HG03045 (cell line): ENCODE data around the gene TNNC2.
A peak's percentile ranks its signal among the peaks of the same experiment; 100 is the strongest.
"Not testable (repeated sequence)": the region's sequence is repeated elsewhere in the genome, so short reads cannot be mapped to it uniquely, and the experiment has no call there.

Experiments
- ATAC-seq: cut with Tn5 transposase; IDR thresholded peaks from one replicate; pipeline ENCODE4 v1.9.1; 2021; ENCODE audit warnings: mild to moderate bottlenecking, moderate library complexity; ENCODE audit not compliant: unreplicated experiment

Gene TNNC2

DNA sequence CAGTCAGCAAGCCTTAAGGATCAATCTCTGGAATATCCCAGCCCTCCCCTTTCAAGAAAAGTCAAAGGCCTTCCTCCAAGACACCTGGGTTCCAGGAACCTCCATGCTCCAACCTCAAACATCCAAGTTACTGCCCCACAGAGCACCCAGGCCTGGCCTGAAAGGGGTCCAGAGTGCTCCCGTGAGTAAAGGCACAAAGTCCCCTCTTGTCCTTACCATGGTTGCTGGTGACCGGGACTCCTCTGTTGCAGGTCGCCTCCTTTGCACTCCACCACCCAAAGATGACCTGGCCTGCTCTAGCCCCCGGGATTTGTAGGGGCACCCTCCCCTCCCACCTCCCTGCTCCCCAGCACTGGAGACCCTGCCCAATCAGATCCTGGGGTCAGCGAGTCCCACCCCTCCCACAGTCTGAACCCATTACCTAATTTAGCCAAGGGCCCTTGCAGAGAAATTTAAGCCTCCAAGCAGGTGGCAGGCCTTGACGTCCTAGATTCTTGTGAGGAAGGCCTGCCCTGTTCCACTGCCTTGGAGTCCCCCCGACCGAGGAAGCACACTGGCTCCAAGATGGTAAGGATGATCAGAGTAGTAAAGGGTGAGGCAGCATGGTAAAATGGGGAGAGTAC is at the start of gene TNNC2:
Gene TNNC2, minus strand, starts transcription at position 283 of the 623 bp plus-strand sequence. Its CDS starts 64 bp downstream, at position 219.
- no peak for ATAC-seq

DNA sequence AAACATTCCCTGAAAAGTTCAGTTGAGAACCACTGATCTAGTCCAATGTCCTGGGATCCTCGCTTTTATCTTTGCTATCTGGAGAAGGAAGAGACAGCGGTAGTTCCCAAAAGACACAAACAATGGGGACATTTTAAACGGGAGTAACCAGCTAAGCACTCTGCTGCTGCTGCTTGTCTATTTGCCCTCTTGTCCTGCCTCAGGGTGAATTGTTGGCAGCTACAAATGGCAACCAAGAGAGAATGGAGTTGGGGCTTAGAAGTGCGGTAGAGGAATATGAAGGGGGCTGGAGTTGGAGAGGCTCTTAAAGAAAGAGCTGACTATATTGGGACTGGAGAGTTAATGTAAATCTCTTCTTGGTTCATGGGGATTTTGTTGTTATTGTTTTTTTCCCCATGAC is 47.5 kb upstream of the TNNC2 start:
- no peak for ATAC-seq

DNA sequence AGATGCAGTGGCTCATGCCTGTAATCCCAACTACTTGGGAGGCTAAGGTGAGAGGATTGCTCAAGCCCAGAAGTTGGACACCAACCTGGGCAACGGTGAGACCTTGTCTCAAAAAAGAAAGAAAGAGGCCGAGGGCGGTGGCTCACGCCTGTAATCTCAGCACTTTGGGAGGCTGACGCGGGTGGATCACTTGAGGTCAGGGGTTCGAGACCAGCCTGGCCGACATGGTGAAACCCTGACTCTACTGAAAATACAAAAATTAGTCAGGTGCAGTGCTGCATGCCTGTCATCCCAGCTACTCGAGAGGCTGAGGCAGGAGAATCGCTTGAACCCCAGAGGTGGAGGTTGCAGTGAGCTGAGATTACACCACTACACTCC is 47.0 kb upstream of the TNNC2 start:
- ATAC-seq, result not testable (repeated sequence)

DNA sequence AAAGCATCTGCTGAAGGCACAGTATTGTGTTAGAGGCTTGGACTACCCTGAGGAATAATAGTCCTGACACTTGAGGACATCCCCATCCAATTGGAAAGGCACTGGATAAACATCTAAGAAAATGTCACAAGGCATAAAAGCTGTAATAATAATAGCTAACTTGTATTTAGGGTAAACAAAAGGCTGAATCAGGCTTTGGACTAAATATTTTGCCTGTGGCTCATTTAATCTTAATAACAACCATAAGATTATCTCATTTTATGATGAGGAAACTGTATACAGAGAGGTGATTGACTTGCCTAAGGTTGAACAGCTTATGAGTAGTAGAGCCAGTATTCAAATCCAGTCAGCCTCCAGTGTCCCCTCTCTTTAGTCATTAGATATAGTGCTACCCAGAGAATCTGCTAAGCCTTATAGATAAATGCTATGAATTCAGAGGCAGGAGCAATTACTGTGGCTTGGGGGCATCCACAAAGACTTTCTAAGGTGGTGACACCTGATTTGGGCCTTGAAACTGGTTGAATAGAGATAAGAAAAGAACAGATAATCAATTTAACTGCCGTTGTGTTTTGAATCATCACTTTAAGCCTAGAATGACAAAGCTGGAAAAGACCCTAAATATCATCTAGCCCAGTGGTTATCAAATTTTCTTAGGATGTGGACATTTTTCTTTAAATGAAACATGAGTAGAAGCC is 46.4 kb upstream of the TNNC2 start:
- ATAC-seq, result no peak

DNA sequence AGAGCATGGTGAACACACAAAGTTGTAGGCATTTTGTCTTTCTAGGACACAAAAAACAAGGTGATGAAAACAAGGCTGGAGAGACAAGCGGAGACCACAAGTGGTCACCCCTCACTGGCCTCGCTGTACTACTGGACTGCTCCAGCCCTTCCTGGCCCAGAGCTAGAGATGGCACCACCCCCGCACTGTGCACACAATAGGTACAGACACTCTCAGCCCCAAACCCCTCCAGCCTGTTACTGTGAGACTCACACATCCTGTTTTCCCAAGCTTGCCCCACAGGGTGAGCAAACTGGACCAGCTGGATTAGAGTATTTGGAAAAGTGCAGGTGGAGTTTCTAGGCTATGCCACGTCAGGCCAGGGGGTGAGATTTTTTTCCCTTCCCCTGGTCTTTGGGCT is 45.5 kb upstream of the TNNC2 start:
- no peak for ATAC-seq

DNA sequence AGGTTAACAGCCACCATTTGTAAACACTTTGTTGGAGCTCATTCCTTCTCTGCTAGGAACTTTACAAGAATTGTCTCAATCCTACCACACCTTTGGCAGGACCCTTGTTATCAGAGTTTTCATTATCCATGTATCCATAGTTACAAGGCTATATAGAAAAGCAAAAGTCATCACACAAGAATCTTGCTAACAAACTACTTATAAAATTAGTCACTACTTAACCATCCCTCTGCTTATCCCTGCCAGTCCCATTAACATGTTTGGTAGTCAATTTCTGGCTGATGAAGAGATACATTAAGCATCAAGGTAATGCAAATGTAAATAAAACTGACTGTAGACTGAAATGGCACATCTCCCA is 40.7 kb upstream of the TNNC2 start:
- ATAC-seq, result no peak

DNA sequence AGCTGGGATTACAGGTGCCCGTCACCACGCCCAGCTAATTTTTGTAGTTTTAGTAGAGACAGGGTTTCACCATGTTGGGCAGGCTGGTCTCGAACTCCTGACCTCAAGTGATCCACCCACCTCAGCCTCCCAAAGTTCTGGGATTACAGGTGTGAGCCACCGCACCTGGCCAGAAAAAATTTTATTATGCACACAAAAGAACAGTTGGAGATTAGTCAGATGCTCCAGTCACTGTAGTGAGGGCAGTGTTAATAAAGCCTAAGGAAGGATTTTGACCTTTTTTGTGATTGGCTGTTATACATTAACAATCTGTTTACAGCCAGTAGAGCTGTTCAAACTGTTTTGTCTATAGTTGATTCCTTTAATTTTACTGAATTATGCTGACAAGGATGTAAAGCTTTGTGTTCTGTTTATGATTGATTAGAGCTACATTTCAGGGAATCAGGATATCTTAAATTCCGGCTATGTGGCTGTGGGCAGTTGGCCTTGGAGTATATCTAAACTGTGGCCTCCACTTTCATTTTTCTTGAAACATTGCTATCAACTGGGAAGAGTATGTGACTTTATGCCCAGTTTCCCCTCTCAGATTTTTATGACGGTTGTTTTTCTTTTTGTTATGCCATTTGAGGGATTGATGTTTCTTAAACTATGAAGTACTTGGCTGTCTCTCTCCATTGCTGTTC is 40.2 kb upstream of the TNNC2 start:
- ATAC-seq, result no peak

DNA sequence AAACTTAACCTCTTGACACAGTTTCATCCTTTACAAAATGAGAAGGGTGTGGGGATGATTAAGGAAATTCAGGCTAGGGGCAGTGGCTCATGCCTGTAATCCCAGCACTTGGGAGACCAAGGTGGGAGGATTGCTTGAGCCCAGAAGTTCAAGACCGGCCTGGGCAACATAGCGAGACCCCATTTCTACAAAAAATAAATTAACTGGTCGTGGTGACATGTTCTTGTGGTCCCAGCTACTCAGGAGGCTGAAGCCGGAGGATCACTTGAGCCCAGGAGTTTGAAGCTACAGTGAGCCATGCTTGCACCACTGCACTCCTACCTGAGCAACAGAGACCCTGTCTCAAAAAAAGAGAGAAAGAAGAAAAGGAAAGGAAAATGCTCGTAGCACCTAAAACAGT is 39.3 kb upstream of the TNNC2 start:
- ATAC-seq, result no peak

DNA sequence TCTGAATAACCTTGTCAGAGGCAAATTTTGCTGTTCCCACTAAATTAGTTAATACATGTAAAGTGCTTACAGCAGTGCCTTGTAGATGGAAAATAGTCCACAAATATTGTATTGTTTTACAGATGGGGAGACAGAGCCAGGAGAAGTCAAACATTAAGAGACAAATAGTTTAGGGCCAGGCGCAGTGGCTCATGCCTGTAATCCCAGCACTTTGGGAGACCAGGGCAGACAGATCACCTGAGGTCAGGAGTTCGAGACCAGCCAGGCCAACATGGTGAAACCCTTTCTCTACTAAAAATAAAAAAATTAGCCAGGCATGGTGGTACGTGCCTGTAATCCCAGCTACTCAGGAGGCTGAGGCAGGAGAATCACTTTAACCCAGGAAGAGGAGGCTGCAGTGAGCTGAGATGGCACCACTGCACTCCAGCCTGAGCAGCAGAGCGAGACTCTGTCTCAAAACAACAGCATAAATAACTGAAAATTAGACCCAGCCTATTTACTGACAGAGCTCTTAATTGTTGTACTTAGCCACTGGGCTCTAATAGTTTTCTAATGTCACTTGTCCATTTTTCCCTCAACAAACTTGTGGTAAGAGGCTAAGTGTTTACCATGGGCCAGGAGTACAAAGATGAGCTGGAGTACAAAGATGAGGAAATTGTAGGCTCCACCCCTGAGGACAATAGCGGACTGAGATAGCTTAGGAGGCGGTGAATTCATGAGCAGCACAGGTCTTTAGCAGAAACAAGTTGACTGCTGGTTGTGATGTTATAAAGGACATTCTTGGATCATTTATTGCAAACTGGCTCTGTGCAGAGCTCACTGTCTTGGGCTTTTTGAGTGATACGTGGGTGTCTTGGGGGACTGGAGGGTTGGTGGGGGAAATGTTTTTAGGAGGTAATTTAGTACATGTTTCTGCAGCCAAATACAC is 36.7 kb upstream of the TNNC2 start:
- ATAC-seq, result no peak

DNA sequence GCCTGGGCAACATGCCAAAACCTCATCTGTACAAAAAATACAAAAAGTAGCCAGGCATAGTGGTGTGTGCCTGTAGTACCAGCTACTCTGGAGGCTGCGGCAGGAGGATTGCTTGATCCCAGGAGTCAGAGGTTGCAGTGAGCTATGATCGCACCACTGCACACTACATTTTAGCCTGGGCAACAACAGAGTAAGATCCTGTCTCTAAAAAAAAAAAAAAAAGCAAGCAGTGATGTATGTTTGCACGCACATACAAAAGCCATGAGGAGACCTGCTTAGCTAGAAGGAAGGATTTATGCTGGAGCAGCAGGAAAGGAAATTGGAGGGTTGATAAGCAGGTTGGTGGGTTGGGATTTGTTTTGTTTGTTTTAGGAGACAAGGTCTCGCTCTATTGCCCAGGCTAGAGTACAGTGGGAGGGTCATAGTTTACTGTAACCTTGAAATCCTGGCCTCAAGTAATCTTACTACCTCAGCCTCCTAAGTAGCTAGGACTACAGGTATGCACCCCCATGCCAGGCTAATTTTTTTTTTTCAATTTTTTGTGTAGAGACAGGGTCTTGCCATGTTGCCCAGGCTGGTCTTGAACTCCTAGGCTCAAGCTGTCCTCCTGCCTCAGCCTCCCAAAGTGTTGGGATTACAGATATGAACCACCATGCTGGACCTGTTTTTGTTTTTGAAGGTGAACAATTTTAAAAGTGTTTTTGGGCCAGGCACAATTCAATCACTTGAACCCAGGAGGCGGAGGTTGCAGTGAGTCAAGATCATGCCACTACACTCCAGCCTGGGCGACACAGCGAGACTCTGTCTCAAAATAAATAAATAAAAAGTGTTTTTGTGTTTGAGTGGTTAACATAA is 34.3 kb upstream of the TNNC2 start:
- no peak for ATAC-seq

DNA sequence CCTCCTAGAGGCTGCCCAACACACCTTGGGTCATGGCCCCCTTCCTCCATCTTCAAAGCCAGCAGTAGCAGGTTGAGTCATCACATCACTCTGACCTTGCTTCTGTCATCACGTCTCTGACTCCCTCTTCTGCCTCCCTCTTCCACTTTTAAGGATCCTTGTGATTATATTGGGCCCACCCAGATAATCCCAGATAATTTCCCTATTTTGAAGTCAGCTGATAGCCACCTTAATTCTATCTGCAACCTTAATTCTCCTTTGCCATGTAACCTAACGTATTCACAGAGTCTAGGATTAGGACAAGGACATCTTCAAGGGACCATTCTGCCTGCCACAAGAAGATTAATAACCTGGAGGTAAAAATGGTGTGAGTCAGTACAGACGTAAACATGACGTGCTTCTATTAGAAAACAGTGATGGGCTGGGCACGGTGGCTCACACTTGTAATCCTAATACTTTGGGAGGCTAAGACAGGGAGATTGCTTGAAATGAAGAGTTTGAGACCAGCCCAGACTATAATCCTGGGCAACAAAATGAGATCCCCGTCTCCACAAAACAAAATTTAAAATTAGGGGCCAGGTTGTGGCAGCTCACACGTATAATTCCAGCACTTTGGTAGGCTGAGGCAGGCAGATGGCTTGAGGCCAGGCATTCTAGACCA is 33.6 kb upstream of the TNNC2 start:
- ATAC-seq, result no peak

DNA sequence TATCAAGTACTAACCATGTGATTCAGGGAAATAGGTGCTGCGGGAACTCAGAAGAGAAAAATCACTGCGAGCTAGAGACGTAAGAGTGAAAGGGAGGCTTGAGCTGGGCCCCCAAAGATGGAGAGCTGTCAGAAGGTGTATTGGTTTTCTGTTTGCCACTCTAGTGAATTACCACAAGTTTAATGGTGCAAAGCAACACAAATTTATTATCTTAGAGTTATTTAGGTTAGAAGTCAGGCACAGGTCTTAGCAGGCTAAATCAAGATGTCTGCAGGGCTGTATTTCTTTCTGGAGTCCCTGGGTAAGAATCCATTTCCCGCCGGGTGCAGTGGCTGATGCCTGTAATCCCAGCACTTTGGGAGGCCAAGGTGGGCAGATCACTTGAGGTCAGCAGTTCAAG is 32.8 kb upstream of the TNNC2 start:
- no peak for ATAC-seq

DNA sequence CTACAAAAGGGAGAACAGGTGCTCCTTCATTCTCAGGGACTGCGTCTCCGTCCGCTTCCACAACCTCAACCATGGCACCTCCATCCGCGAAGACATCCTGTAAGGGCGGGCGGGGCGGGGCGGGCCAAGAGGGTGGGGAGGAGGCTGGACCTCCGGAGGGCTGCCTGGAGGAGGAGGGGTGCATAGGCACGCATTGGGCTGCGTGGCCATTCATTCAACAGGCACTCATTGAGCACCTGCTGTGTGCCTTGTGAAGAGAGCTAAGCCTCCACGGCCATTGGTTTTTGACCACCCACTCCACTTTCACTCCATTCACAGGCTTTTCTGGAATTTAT is 30.7 kb upstream of the TNNC2 start:
- peak; percentile 19 for ATAC-seq

DNA sequence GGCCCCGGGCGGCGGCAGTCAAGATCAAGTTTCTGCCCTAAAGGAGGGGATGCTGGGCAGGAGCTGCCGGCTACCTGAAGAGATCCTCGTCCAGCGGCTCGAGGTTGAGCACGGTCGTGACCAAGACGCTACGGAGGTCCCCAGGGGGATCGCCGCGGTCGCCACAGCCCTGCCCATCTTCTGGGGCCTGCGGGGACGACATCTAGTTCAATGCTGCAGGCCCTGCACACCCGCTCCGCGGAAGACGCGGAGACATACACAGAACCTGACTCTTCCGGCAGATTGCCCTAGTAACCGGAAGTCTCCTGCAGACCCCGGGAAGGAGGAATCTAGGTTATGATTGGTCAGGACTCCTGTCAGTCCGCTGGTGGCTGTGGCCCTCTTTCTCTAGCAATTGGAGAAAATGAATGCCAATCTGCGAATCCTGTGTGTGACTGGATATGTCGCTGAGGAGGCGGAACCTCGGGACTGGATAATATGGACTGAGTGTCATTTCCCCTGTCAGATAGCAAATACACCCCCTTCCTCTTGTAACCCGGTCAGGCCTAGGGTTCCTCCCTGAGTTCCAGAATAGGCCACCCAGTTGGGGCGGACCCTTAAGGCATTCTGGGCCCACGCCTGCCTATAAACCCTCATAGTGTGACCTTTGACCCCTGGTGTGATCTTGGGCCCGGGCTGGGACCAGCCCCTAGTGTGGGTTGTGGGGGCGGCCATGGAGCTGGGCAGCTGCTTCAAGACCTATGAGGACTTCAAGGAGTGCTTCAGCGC is 30.2 kb upstream of the TNNC2 start, which contains the start of the genes ACOT8 and ZSWIM3:
Gene ACOT8, minus strand, starts transcription at position 279 of the 768 bp plus-strand sequence. Its CDS starts 77 bp downstream, at position 202.
Gene ZSWIM3, plus strand, starts transcription at position 501 of the 768 bp plus-strand sequence. Its CDS starts 212 bp downstream, at position 713.
- ATAC-seq, result peak; percentile 98

DNA sequence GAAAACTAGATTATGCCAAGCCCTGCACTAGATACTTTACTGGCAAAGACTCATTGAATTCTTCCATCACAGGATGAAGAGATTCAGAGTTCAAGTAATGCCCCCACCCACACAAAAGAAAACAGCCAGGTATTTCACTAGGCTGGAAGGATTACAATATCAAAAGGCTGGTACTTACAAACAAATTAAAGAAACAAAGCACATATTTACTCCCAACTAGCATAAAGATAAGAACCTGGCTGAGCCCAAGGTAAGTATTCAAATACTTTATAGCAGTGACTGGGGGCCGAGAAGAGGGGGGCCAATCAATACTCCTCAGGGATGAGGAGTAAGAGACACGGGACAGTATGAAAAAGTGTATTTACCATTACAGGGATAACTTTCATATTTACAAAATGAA is 26.4 kb upstream of the TNNC2 start:
- no peak for ATAC-seq

DNA sequence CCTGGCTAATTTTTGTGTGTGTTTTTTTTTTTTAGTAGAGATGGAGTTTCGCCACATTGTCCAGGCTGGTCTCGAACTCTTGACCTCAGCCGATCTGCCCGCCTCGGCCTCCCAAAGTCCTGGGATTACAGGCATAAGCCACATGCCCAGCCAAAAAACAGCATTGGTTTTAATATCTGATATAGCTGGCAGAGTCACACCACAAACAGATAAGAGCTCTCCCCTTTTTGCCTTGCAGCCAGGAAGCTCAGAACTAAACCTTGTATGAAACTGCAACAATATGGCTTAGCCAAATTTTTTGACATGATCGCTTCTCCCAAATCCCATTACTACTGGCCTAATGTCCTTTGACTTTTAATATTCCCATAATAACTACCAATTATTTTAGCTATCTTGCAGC is 25.2 kb upstream of the TNNC2 start:
- no peak for ATAC-seq

DNA sequence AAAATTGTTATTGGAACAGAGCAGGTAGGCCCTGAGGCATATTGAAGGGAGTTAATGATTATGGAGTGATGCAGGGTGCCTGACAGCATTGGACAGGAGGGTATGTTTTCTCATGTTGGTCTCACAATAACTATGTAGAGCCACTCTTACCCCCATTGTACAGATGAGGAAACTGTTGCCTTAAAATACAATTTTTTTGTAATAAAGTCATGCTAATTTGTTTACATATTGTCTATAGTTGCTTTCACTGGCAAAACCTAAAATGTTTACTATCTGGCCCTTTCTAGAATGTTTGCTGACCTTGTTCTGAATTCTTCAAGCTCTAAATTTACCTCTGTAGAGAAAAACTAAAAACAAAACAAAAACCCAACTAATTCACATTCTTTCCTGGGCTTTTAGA is 24.4 kb upstream of the TNNC2 start:
- ATAC-seq, result no peak

DNA sequence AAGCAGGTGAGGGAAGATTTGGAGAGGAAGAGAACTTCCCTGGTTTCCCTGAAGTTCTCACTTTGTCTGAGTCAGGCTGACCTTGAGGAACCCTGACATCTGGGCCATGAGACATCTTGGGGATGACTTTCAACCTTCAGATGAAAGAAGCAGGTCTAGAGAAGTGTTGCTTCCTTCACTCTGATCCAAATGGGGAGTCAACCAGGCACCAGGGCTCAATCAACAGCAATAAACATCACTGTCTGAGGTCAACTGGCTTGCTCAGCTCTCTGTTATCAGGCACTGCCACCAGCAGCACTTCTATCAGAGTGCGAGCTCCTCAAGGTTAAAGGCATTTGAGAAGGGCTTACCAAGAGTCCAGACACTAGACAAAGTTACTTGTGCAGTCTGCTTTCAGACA is 23.8 kb upstream of the TNNC2 start:
- no peak for ATAC-seq

DNA sequence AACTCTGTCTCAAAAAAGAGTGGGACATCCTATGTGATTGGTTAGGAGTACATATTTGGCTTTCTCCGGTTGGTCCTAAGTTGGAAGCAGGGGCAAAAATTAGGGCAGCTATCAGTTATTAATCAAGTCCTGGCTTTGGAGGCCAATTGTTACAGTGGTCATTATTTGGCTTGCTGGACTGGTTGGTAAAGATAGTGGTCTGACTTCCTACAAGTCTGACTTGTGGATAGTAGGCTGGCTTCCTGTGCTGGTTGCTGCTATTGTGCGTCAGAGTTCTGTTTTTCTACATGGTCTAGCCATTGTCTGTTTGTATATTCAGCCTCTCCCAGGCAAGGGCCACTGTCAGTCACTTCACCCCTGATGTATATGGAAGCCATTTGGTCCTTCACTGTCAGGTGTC is 23.1 kb upstream of the TNNC2 start:
- ATAC-seq, result no peak
